Fibroblast of gingiva (primary cell): ENCODE measurements around the gene FOXI2.

Experiments
- DNase-seq: peaks from one replicate; pipeline ENCODE4 v3.0.0-alpha.2; 2011; ENCODE audit warnings: low read depth

FOXI2 gene

GRCh38 chr10:127743205-127743604 lies 6.2 kb downstream of the FOXI2 start:
- no peak for DNase-seq

- DNase-seq = no peak
These were observed 8.0 kb downstream of the FOXI2 start for GRCh38 chr10:127744956-127745355.

GRCh38 chr10:127745861-127746260 lies 8.9 kb downstream of the FOXI2 start:
- DNase-seq = no peak

- no peak for DNase-seq
These were observed 18.8 kb downstream of the FOXI2 start for GRCh38 chr10:127755753-127756152.

GRCh38 chr10:127756264-127756663 lies 19.3 kb downstream of the FOXI2 start:
- DNase-seq = no peak

- DNase-seq = no peak
These were observed 20.0 kb downstream of the FOXI2 start for GRCh38 chr10:127757033-127757432.

- no peak for DNase-seq
These were observed 22.3 kb downstream of the FOXI2 start for GRCh38 chr10:127759276-127759675.

GRCh38 chr10:127762925-127763324 lies 25.9 kb downstream of the FOXI2 start:
- DNase-seq = no peak

GRCh38 chr10:127774766-127775559 lies 38.0 kb downstream of the FOXI2 start:
- DNase-seq = no peak

- no peak for DNase-seq
These were observed 39.8 kb downstream of the FOXI2 start for GRCh38 chr10:127776816-127777215.

- DNase-seq = no peak
These were observed 44.4 kb downstream of the FOXI2 start for GRCh38 chr10:127781412-127781811.

GRCh38 chr10:127787873-127788272 lies 50.9 kb downstream of the FOXI2 start:
- DNase-seq = no peak

- DNase-seq = no peak
These were observed 53.2 kb downstream of the FOXI2 start for GRCh38 chr10:127790066-127790624.
